ENCODE measurements around the gene KNSTRN.
A peak's percentile ranks its signal among the peaks of the same experiment; 100 is the strongest.

The KNSTRN gene

GRCh38 chr15:40421246-40422157 is 39.0 kb downstream of the KNSTRN start:
- peak; percentile 70 for FAIRE-seq
- peak; percentile 83 for DNase-seq (ENCODE audit: extremely low spot score, insufficient read length, low read depth)

GRCh38 chr15:40424483-40425115 is 42.1 kb downstream of the KNSTRN start:
- DNase-seq (ENCODE audit: extremely low spot score, insufficient read length, low read depth) (no peak), FAIRE-seq (no peak)

DNA sequence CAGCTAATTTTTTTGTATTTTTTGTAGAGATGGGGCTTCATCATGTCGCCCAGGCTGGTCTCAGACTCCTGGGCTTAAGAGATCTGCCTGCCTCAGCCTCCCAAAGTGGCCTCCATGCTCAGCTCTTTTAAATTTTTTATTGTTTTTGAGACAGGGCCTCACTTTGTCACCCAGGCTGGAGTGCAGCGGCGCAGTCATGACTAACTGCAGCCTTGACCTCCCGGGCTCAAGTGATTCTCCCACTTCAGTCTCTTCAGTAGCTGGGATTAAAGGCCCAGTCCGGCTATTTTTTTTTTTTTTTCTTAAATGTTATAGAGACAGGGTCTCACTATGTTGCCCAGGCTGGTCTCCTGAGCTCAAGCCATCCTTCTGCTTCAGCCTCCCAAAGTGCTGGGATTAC is 43.2 kb downstream of the KNSTRN start:
- no peak for FAIRE-seq

DNA sequence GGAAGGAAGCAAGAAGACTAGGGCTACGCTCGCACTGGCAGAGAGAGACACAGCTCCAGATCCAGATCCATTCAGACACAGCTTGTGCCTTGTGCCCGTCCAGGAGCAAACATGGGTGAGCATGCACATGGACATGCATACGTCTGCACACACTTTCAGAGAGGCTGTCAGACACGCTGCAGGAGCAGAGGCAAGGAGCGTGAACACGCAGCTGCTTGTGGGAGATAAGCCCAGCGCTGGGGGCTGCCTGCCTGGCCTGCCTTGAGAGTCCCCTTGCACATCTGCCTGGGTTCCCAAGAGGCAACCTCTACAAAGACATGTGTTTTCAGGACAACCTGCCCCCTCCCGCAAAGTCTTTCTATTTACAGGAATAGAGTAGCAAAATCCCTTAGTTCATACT is 44.7 kb downstream of the KNSTRN start:
- no peak for FAIRE-seq
- DNase-seq (ENCODE audit: extremely low spot score, insufficient read length, low read depth), result no peak

More for the DNA sequence above, 43.2 kb downstream of the KNSTRN start:
- DNase-seq (ENCODE audit: extremely low spot score, insufficient read length, low read depth), result no peak

GRCh38 chr15:40428185-40428584 is 45.7 kb downstream of the KNSTRN start:
- FAIRE-seq, result no peak
- DNase-seq (ENCODE audit: extremely low spot score, insufficient read length, low read depth), result no peak

DNA sequence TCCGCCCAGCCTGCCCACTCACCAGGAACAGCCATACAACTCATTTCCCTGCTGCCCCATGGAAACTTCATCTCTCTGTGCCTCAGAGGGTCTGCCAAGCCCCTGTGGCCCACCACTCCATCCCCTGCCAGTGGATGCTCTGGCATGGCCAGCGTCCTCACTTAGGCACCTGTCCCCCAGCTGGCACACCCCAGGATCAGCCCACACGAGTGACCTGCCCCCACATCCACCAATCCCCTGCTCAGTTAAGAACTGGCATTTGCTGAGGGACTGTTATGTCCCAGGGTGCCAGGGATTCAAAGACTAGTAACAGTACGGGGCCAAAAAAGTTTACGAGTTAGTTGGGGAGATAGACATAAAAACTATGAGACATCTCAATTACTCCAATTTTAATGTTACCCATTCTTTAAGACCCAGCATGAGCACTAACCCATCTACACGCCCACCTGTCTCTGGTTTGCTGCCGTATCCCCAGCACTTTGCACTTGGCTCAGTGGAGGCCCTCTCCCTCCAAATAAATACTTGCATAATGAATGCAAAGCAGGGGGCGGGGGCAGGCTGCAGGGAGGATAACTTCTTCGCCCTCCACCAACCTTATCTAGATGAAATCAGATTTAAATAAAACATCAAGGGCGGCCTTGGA is 46.7 kb downstream of the KNSTRN start:
- DNase-seq (ENCODE audit: extremely low spot score, insufficient read length, low read depth) (no peak), FAIRE-seq (no peak)

GRCh38 chr15:40430271-40430805 is 47.8 kb downstream of the KNSTRN start:
- FAIRE-seq (no peak), DNase-seq (ENCODE audit: extremely low spot score, insufficient read length, low read depth) (no peak)

- no peak for FAIRE-seq
- no peak for DNase-seq (ENCODE audit: extremely low spot score, insufficient read length, low read depth)
Observed at GRCh38 chr15:40435023-40435709, 52.6 kb downstream of the KNSTRN start.

GRCh38 chr15:40435710-40436089 is 53.2 kb downstream of the KNSTRN start:
- DNase-seq (ENCODE audit: extremely low spot score, insufficient read length, low read depth) (no peak), FAIRE-seq (no peak)

GRCh38 chr15:40436116-40436891 is 53.8 kb downstream of the KNSTRN start:
- DNase-seq (ENCODE audit: extremely low spot score, insufficient read length, low read depth), result no peak

DNA sequence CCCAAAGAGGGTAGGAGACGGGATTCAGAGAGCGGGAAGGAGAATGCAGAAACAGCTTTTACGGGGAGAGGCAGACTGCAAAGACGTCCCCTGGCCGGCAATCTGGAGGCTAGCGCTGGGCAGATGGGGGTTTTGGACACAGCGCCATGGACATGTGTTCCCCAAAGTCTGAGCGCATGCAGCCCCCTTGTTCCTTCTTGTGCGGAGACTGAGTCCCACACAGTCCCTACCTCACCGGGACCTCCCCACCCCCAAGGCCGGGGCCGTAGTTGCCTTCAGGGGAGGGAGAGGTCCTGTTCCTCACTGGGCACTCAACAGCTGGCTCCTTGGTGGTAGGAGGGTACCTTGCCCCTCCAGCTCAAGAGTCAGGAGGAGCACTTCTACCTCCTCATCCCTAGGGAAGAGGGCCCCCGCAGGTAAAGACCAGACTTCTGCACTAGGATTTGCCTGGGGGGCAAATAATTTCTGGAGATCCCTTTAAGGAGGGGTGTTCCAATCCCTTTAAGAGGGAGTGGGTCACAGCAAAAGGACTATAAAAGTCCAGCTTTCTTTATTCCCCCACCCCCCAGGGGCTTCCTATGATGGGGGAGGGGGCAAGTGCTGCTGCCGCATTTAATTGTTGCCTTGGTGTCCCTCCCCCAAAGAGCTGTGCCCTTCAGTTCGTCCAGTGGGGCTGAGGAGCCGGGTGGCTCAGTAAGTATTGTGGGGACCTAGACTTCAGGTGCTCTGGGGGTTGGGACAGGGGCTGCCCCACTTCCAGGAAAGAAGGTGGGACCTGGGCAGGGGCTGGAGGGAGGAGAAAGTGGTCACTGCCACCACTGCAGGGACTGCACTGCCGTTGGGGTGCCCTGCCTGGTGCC is 54.6 kb downstream of the KNSTRN start:
- no peak for DNase-seq (ENCODE audit: extremely low spot score, insufficient read length, low read depth)
- FAIRE-seq, result no peak

More at GRCh38 chr15:40436116-40436891, 53.8 kb downstream of the KNSTRN start:
- no peak for FAIRE-seq

DNA sequence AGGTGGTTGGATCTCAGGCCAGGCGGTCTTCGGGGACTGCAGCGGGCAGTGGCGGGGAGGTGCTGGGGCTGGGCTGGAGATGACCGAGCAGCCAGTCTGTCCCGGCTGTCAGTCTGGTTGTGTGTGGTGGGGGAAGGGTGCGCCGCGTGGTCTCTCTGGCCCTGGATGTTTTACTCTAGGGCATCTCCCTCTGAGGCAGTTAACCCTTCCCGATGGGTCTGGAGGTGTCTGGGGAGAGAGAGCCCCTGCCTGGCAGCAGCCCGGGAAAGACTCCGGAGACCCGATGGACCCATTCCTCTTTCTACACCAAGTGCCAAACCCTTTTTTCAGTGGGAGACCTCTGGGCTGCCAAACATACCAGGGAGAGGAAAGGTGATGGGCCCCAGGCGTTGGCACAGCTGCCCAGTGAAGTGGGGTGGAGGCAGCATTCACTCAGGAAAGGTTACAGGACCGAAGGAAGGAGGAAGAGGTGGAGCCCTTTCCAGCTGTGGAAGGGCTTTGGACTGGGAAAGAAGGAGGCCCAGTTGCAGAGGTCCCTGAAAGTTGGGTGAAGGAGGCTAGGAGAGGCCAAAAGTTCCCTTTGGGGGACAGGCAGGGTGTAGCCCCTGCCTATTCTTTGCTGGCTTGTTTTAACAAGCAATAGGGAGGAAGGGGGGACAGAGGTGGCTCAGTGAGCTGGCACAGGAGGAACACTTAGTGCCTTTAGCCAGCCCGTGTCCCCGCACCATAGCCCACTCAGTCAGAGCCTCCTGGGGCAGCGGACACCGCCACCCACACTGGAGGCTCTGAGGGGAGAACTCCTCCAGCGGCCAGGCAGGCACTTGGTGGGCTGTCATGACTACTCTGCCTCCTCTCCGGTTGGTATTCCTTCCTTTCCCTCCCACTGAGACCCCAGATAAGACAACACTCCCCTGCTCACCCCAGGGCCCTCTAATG is 55.5 kb downstream of the KNSTRN start:
- FAIRE-seq, result no peak

GRCh38 chr15:40438712-40439111 is 56.2 kb downstream of the KNSTRN start:
- FAIRE-seq, result no peak

More for the DNA sequence above, 55.5 kb downstream of the KNSTRN start:
- no peak for DNase-seq (ENCODE audit: extremely low spot score, insufficient read length, low read depth)

GRCh38 chr15:40439461-40439959 is 57.0 kb downstream of the KNSTRN start:
- FAIRE-seq, result no peak
- no peak for DNase-seq (ENCODE audit: extremely low spot score, insufficient read length, low read depth)

More at GRCh38 chr15:40438712-40439111, 56.2 kb downstream of the KNSTRN start:
- DNase-seq (ENCODE audit: extremely low spot score, insufficient read length, low read depth), result no peak

- DNase-seq (ENCODE audit: extremely low spot score, insufficient read length, low read depth) (no peak), FAIRE-seq (peak; percentile 60)
Observed at GRCh38 chr15:40439960-40440742, 57.6 kb downstream of the KNSTRN start.

Data from GM18507 (cell line).